Cardiac muscle cell (in vitro differentiated cells and primary cell): ENCODE results near the gene GRAMD2A. TPM values are rescaled to one million over a fixed set of nuclear protein-coding genes. Genes with fewer than 3 reads are reported as not detected.

Experiments
- DNase-seq, 2 donors: peaks; one replicate each; pipeline versions ENCODE4 v3.0.0 to v3.0.0-alpha.2; 2010 to 2017; ENCODE audit warnings: low read depth in 1 of 2, low spot score in 1 of 2
- H3K27ac ChIP-seq: fragments of 200-600 bp; sonication (generic); 2 replicates; pipeline ENCODE4 v1.5.1; 2016
- H3K27me3 ChIP-seq: fragments of 200-600 bp; sonication (generic); 2 replicates; pipeline ENCODE4 v1.6.0; 2016; ENCODE audit warnings: control low read depth
- H3K36me3 ChIP-seq: fragments of 200-600 bp; sonication (generic); 2 replicates; pipeline ENCODE4 v1.5.1; 2016; ENCODE audit warnings: control low read depth
- H3K4me1 ChIP-seq: fragments of 200-600 bp; sonication (generic); 2 replicates; pipeline ENCODE4 v1.8.1; 2017; ENCODE audit warnings: low read depth, mild to moderate bottlenecking, mixed run types
- H3K4me3 ChIP-seq: fragments of 200-600 bp; sonication (generic); 2 replicates; pipeline ENCODE4 v1.5.1; 2016; ENCODE audit warnings: mild to moderate bottlenecking
- H3K9me3 ChIP-seq: fragments of 200-600 bp; sonication (generic); 2 replicates; pipeline ENCODE4 v1.5.1; 2017; ENCODE audit warnings: low read depth, mild to moderate bottlenecking, control low read depth
- polyA plus RNA-seq: library from polyadenylated mRNA; unstranded; fragments of >200 nt; fragmentation: Nextera tagmentation; extraction: Ambion mirVana; gene quantifications from 2 replicates; pipeline ENCODE4 v1.2.1, GENCODE V29; 2016
- total RNA-seq: library from RNA; depleted of rRNA; stranded (reverse); fragments of >200 nt; gene quantifications from 2 replicates; pipeline ENCODE4 v1.2.3, GENCODE V29; 2016
- TF ChIP-seq, protein P1 (sequence below): IDR thresholded peaks from 2 replicates; pipeline ENCODE4 v1.5.1; 2012; ENCODE audit warnings: low read depth, mild to moderate bottlenecking, low read length

GRAMD2A gene
- total and polyA plus RNA-seq, 2 experiments from 2014 or later, result 0.24 TPM; not detected in 1

DNA sequence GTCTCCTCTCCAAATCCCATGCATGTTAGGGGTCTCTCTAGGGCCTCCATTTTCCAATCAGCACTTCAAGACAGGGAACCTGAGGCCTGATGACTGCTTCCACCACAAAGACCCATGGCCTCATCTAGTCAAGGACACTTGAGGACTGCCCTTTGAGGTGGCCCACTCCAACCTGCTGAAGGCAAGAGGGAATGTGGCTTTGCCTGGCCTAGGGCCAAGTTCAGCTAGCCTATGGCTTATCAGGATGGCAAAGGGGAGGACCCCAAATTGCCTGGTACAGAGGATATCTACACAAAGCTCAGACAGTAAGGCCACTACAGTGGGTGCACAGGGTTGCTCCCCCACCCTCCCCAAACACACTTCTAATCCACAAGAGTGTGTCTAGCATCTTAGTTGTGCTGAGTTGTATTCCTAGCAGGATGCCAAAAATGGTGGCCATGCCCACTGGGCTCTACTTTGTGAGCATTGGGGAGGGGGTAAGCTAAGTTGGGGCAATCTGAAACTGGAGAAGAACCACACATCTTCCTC is 10.0 kb upstream of the GRAMD2A start:
- H3K36me3 ChIP-seq, result peaks cover 95% of the 10 kb centered on the region
- TF ChIP-seq, protein P1, sequence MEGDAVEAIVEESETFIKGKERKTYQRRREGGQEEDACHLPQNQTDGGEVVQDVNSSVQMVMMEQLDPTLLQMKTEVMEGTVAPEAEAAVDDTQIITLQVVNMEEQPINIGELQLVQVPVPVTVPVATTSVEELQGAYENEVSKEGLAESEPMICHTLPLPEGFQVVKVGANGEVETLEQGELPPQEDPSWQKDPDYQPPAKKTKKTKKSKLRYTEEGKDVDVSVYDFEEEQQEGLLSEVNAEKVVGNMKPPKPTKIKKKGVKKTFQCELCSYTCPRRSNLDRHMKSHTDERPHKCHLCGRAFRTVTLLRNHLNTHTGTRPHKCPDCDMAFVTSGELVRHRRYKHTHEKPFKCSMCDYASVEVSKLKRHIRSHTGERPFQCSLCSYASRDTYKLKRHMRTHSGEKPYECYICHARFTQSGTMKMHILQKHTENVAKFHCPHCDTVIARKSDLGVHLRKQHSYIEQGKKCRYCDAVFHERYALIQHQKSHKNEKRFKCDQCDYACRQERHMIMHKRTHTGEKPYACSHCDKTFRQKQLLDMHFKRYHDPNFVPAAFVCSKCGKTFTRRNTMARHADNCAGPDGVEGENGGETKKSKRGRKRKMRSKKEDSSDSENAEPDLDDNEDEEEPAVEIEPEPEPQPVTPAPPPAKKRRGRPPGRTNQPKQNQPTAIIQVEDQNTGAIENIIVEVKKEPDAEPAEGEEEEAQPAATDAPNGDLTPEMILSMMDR, result no peak
- DNase-seq, result no peak

DNA sequence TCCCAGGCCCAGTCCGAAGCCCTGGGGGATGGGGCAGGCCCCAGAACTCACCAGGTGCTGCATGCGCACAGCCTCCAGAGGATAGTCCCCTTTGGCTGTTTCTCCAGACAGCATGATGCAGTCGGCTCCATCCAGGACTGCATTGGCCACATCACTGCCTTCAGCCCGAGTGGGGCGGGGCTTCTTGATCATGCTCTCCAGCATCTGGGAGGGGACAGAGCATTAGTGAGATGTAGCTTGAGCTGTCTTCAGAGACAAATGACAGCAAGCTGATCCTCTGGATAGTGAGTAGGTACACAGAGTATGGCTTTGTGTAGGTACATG is 9.1 kb upstream of the GRAMD2A start:
- Histone ChIP-seq H3K4me1 (peaks cover 7% of the 10 kb centered on the region), H3K9me3 (no peaks in the 10 kb centered on the region), H3K27me3 (no peaks in the 10 kb centered on the region), H3K27ac (no peak overlapping the region), H3K4me3 (no peak overlapping the region), H3K36me3 (peaks cover 95% of the 10 kb centered on the region)
- no peak for DNase-seq
- TF ChIP-seq, protein P1, result no peak

More for the DNA sequence above, 10.0 kb upstream of the GRAMD2A start:
- H3K4me3 ChIP-seq, result no peak overlapping the region
- peak overlapping the region; percentile 66 for H3K27ac ChIP-seq
- H3K4me1 ChIP-seq, result no peaks in the 10 kb centered on the region
- no peaks in the 10 kb centered on the region for H3K27me3 ChIP-seq
- H3K9me3 ChIP-seq, result no peaks in the 10 kb centered on the region

DNA sequence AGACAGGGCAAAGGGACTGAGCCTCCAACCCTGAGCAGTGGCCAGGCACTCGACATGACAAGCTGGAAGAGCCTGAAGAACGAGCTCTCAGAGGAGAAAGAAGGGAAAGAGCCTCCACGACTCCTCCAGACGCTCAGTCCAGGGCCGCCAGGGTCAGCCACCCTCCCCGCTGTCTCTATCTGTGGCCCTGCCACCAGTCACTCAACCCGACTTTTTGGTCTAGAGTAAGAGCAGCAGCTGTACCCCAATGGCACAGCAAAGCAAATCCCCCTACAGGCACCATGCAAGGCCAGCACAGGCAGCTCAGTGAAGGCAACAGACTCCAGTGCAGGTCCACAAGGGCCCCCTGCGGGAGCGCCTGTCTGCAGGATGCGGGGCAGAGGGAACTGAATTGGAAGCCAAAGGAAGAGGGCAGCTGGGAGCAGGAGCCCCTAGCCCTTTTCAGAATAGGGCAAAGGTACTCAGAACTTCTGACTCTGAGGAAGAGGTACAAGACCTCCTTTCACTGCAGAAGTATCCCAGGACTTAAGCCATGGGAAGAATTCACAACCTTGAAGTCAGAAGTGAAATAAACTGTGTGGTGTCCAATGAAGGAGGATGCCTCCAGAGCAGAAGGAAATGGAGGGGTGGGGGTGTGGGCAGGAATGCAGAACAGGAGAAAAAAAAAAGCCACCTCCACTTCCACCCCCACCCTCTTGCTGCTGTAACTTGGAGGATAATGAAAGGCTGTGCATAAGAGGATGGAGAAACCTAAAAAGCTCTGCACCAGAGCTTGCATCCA is 8.5 kb upstream of the GRAMD2A start:
- Histone ChIP-seq H3K4me3 (no peak overlapping the region), H3K27me3 (no peaks in the 10 kb centered on the region), H3K9me3 (no peaks in the 10 kb centered on the region), H3K27ac (peak overlapping the region; percentile 28), H3K4me1 (peaks cover 9% of the 10 kb centered on the region), H3K36me3 (peaks cover 96% of the 10 kb centered on the region)
- no peak for DNase-seq
- TF ChIP-seq, protein P1, result no peak

DNA sequence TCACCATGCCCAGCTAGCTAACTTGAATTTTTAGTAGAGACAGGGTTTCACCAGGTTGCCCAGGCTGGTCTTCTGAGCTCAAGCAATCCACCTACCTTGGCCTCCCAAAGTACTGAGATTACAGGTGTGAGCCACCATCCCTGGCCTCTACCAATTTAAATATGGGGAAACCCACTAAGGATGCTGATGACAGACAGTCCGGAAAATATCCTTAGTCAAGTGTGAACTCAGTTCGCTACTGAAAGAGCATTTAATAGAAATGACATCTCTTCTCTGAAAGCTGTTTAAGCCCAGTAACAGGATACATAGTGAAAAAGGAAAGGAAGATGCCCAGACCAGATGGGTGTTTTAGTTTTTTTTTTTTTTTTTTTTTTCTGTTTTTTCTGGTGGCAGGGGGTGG is 7.7 kb upstream of the GRAMD2A start:
- Histone ChIP-seq H3K27ac (peak overlapping the region; percentile 39), H3K27me3 (no peaks in the 10 kb centered on the region), H3K4me3 (no peak overlapping the region), H3K9me3 (no peaks in the 10 kb centered on the region), H3K36me3 (peaks cover 91% of the 10 kb centered on the region), H3K4me1 (peaks cover 9% of the 10 kb centered on the region)
- TF ChIP-seq, protein P1, result no peak
- no peak for DNase-seq

DNA sequence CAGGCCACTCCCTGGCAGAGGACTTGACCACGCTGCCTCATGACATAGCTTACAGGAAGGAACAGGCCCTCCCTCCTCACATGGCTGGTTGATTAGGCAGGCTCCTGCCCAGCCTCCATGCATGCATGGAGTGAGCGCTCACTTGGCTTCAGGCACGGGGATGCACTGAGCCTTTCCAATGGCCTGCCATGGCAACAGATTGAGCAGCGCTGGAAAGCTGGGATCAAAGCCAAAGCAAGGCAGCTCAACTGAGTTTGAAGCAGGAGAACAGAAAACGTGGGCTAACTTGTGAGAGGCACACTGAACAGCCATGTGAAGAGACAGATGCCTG is 5.9 kb upstream of the GRAMD2A start:
- Histone ChIP-seq H3K4me3 (no peak overlapping the region), H3K36me3 (peaks cover 85% of the 10 kb centered on the region), H3K9me3 (no peaks in the 10 kb centered on the region), H3K4me1 (peaks cover 9% of the 10 kb centered on the region), H3K27ac (peak overlapping the region; percentile 50), H3K27me3 (no peaks in the 10 kb centered on the region)
- peak in 1 of 2 donors; percentile 91 for DNase-seq
- TF ChIP-seq, protein P1, result no peak
